GM21786 (cell line): ENCODE data around the gene SSBP2.
"Not testable (repeated sequence)": the region's sequence is repeated elsewhere in the genome, so short reads cannot be mapped to it uniquely, and the experiment has no call there.

Source experiments
- ATAC-seq: cut with Tn5 transposase; IDR thresholded peaks from one replicate; pipeline ENCODE4 v1.9.1; 2021; ENCODE audit not compliant: unreplicated experiment

SSBP2 gene

DNA sequence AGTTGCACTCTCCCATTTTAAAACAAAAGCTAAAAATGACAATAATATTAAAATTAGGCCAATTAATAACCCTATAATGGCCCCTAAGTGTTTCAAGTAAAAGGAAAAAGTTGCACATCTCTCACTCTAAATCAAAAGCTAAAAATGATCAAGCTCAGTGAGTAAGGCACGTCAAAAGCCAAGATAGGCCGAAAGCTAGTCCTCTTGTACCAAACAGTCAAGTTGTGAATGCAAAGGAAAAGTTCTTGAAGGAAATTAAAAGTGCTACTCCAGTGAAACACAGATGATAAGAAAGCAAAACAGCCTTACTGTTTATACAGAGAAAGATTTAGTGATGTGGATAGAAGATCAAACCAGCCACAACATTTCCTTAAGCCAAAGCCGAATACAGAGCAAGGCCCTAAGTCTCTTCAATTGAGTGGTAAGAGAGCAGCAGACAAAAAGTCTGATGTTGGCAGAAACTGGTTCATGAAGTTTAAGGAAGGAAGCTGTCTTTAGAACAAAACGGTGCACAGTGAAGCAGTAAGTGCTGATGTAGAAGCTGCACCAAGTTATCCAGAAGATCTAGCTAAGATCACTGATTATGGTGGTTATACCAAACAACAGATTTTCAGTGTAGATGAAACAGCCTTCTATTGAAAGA is 212.9 kb downstream of the SSBP2 start:
- no peak for ATAC-seq

DNA sequence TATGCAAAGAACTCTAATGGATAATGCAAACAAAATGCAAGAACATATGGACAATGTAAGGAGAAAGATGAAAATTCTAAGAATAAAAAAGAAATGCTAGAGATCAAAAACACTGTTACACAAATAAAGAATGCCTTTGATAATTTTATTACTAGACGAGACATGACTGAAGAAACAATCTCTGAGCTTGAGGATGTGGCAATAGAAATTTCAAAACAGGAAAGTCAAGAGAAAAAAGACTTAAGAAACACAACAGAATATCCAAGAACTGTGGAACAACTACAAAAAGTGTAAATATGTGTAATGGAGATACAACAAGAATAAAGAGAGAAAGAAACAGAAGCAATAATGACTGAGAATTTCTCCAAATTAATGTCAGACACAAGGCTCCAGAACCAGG is 216.5 kb downstream of the SSBP2 start:
- ATAC-seq = no peak

DNA sequence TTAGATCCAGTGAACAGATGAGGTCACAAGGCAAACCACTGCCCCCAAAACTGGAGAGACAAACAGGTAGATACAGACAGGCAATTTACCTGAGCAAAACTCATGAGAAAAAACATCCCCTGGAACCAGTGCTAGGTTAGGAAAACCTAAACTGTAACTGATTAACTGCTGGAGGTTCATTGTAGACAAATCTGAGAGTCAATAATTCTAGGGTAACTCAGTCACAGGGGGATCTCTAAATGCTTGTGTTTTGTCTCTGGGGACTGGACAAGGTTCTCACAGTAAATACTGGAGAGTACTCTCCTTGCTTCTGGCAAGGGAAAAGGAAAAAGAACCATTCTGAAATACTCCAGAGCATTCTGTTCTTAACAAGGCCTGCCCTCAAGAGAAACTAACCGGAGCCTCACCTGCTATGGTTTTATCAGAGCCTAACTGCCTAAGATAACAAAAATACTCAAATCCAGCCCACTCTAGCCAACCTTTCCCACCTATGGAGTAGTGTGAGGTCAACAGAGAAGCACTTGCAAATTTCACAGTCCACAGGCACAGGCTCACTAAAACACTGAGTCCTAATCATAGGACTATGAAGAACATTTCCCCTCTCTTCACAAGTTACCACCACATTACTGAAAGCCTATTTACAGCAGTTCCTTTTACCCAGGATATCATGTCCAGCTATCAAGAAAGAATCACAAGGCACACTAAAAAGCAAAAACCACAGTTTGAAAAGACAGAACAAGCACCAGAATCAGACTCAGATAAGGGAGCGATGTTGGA is 217.1 kb downstream of the SSBP2 start:
- ATAC-seq = peak; percentile 55

DNA sequence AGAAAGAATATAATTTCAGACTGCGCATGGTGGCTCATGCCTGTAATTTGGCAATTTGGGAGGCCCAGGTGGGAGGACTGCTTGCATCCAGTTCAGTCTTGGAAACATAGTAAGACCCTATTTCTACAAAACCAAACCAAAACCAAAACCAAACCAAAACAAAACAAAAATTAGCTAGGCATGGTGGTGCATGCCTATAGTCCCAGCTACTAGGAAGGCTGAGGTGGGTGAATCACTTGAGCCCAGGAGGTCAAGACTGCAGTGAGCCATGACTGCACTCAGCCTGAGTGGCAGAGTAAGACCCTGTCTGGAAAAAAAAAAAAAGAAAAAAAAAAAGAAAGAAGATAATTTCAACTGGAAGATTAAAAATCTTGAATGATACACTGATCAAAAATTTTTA is 220.0 kb downstream of the SSBP2 start:
- ATAC-seq = no peak

DNA sequence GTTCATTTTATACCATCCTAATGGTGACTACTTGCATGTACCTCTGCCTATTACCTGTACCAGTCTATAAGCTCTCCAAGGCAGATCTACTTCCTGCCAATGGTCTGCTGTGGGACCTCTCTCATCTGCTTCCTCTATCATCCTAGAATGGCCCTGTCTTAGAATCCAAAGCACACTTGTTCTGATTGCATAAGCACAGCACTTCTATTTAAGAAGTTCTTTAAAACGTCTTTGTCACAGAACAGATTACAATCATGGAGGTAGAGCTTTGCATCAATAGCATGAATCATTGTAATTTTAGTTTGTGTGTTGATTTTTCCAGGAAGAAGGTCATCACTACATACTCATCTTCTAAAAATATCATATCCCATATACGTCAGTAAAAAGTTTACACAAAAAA is 225.2 kb downstream of the SSBP2 start:
- no peak for ATAC-seq

DNA sequence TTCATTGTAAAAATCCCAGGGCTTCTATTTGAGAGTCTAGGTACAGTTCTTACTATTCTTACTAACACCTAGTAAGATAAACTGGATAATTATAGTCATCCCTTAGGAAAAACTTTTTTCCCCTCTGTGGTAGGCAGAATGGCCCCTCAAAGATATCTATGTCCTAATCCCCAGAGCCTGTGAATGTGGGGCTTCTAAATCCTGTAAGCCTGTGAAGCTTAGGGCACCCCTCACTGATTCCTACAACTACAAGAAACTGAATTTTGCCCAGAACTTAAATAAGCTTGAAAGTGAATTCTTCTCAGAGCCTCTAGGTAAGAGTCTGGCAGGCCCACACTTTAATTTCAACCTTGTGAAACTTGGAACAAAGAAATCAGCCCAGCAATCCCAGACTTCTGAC is 226.9 kb downstream of the SSBP2 start:
- ATAC-seq = no peak

DNA sequence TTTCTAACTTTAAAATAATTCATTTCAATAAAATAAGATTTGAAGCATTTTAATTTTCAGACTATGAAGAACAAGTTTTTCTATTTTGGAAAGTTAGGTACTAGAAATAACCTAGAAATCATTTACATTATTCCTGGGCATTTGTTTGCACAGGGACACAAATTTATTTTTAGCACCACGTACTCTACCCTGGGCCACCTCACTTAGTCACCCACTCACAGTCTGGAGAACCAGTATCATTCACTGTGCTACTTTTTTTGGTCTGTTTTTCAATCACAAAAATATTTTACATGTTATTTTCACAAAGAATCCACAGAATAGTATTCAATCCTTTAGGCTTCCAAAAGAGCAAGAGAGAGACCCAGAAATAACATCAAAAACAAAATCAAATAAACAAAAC is 228.3 kb downstream of the SSBP2 start:
- no peak for ATAC-seq

DNA sequence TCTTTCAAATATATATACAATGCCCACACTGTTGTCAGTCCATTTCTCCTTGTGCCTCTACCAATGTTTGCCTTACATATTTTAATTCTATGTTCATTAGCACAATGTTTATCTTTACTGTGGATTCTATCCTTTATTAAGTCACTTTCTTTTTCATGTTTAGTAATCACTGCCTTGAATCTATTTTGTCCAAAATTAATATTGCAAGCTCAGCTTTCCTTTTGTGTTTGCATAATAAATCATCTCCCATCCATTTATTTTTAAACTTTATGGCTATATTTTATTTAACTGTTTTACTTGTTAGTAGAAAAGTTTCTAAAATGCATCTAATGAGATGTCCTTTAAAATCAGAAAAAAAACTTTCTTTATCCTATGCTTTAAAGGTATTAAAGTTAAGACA is 230.1 kb downstream of the SSBP2 start:
- no peak for ATAC-seq

DNA sequence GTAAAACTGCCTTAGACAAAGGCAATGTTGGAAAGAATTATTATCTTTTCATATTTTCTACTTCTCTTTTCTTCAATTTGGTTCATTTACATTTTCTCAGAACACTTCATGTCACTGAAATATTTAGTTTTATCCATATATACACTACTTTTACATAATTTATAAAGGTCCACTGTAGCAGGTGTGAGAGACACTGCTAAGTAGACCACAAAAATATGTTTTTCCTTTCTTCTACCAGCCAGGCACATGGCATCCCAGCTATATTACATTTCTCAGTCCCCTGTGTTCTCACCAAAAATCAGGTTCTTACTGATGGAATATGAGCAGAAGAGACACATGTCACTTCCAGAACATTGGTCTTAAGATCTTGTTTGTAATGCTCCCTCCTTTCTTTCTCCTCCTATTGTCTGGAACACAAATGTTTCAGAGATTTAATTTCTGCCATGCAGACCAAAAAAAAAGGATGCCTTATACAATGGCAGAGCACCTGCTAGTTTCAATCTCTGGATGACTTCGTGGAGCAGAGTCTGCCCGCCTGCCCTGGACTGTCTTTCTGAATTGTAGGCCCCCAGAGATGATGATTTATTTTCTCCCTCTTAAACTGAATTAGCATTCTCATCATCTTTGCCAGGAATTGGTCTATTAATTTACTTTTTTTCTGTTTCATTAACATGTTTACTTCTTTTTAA is 231.5 kb downstream of the SSBP2 start:
- ATAC-seq = no peak

DNA sequence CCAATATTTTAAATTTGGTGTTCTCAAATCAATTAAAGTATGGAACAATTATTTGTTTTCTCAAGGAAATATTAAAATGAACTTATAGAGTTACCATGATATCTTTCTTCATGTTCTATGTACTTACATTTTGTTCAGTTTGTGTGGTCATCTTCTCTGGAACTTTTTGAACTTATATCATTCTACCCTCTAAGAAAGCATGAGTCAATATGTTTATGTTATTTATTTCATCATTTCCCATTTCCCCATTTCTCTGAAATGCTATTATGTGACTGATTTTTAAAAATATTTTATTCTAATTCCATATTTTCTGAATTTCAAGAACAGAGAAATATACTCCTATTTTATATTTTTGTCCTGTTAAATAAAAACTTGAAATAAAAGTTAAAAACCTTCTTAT is 233.4 kb downstream of the SSBP2 start:
- ATAC-seq = no peak

DNA sequence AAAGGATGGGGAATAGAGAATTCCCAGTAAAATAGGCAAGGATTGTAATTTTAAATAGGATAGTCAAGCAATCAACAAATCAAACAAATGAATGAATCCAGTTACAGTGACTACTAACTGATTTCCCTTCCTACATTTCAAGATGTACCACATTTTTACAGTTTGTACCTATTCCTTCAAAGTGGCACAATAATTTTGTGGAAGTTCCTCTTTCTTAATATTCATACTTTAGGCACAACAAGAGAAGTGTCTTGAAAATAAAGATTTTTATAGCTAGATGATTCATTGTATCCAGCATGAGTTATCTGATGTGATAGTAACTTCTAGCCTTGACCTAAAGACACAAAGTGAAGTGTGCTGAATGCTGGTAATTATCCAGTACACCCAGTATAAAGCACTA is 234.8 kb downstream of the SSBP2 start:
- no peak for ATAC-seq

DNA sequence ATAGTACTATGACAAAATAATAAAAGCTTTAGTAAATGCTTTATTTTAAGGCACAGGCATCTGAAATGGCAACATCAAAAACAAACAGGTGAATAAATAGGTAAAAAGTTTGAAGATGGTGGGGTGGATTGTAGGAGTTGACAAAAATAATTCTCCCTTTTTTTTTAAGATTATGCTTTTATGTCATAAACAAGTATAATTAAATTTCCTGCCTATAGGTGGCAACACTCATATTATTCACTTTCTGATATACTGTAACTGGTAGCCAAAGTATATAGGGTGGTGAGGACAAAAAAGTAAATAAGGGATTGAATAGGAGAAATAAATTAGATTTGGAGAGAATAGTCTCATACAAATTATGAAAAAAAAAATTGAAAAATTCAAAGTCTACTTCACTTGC is 236.9 kb downstream of the SSBP2 start:
- peak; percentile 45 for ATAC-seq

DNA sequence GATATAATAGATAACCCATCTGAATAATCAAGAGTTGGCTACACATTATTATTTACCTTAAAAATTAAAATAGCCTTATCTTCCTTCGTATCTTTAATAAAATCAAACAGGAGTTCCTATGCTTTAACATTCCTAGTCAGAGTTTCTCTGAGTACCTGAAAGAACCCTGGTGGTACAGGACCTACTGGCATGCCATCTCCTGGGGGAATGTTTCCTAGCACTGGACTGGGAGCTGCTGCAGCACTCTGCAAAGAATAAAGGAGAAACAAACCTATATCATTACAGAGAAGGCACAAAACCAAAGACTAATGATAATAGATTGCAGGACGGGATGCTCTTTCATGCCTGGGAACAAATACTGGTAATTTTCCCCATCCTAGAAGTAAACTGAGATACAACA is 237.4 kb downstream of the SSBP2 start:
- no peak for ATAC-seq

DNA sequence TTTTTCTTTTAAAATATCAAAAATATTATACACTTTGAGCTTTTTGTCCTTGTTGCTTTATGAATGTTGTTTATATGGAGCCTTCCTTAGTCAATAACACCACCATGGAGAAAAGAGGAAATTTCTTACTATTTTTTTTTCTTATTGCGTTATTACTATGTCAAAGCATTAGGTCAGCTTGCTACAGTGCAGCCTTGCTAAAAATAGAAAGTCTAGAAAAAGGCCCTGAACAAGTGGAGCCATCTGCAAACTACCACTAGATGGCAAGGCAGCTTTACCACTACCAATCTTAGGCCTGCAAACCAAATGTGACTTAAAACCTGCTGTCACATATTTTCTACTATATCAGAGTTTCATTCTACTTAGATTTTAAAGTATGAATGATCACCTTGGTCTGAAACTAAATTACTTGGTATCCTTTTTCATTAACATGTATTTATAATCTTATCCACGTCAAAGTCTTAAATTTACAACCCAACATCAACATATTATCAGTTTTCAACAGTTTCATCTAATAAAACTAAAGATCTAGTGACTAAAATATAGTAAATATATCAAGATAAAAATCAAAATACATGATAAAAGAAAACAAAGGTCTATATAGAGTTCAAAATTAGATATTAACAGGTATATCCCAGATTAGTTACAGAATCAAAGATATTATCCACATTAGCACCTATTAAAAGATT is 243.9 kb downstream of the SSBP2 start:
- peak; percentile 100 for ATAC-seq

DNA sequence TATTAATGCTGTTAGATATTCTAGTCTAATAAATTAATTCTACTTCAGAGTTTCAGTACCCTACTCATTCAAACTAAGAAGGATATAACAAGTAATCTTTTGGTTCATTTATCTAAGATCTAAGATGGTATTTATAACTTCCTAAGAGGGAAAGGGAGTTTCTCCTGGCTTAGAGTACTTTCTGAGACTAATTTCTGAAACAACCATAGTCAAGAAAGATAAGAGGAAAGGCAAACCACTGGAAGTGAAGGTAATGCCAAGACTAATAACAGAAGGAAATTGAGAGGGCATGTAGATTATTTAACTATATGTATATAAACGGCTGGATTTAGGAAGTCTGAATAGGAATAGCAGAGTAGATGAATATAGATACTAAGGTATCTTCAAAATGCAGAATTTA is 244.5 kb downstream of the SSBP2 start:
- ATAC-seq = no peak

DNA sequence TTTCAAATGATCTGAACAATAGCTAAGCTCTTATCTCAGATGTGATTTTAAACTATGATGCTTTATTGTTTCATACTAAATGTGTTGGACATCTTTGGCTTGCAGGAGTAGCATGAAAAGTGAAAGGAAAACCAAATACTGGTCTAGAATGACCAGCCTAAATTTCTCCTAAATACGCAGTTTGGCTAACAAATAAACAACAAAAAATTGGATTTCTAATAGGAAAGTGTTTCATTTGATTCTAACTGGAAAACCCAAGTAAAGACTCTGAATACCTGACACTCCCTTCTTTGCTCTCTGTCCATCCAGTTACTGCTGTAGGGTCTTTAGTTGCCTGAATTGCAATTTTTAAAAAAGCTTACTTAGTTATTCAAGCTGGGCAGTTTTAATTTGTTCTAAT is 245.2 kb downstream of the SSBP2 start:
- ATAC-seq = no peak

DNA sequence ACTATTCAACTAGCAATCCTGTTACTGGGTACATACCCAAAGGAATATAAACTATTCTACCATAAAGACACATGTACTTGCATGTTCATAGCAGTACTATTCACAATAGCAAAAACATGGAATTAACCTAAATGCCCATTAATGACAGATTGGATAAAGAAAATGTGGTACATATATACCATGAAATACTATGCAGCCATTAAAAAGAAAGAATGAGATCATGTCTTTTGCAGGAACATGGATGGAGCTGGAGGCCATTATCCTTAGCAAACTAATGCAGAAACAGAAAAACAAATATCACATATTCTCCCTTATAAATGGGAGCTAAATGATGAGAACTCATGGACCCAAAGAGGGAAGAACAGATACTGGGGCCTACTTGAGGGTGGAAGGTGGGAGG is 247.3 kb downstream of the SSBP2 start:
- ATAC-seq = not testable (repeated sequence)

DNA sequence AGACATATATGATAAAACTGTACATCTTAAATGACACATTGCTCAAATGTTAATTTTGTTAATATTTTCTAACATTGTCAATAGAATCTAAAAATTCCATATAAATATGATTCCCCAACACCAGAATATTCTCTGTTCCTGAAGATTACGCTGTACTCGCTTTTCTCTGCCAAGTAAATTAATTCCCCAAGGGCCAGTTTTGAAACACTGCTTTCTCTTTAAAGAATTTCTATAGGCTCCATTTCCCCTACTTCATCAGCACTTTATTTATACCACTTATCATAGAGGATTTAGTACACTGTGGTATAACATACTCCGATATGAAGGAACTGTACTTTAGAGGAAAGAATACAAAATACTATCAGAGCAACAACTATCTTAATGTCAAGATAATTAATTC is 255.6 kb downstream of the SSBP2 start:
- ATAC-seq = no peak

DNA sequence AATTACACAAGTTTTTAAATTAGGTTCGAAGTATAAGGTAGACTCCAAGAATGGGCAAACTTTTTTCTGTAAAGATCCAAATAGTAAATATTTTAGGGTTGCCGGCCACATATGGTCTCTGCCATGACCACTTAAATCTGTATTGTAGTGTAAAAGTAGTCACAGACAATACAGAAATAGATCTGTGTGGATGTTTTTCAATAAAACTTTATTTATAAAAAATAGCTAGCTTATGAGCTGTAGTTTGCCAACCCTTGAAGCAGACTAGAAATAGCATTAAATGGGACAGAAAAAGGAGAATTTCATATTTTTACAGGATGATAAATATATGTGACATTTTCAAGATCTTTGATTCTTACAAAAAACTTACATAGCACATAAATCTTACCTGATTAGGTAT is 262.0 kb downstream of the SSBP2 start:
- no peak for ATAC-seq

DNA sequence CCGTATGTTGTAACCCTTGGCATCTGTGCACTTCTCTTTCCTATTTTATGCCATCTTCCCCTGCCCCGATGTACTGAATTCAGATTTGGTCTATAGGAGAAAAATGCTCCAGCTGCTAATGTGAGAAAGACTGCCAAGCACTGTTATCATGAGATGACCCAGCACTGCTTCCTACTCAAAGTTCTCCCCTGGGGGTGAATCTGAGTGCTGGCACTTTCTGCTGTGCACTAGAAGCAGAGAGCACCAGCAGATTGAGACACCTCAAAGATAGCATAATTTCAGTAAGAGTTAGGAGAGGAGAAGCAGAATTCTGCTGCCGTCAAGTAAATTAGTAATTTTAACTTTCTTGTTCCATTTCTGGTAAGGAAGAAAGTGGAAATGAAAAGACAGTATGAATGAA is 264.2 kb downstream of the SSBP2 start:
- ATAC-seq = no peak

DNA sequence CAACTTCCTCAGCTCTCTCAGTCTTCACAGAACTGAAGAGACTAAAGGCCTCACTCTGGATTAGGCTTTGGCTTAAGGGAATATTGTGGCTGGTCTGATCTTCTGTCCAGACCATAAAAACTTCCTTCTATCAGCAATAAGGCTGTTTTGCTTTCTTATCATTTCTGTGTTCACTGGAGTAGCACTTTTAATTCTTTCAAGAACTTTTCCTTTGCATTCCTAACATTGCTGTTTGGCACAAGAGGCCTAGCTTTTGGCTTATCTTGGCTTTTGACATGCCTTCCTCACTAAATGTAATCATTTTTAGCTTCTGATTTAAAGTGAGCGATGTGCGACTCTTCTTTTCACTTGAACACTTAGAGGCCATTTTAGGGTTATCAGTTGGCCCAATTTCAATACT is 268.3 kb downstream of the SSBP2 start:
- no peak for ATAC-seq

DNA sequence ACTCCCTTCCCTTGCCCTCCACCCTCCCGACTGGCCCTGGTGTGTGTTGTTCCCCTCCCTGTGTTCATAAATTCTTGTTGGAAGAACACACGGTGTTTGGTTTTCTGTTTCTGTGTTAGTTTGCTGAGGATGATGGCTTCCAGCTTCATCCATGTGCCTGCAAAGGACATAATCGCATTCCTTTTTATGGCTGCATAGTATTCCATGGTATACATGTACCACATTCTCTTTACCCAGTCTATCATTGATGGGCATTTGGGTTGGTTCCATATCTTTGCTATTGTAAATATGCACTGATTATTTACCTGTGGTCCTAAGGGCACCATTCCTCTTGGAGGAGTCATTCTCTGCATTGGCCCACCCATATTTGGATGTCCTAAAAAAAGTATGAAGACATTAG is 277.5 kb downstream of the SSBP2 start:
- not testable (repeated sequence) for ATAC-seq
